Stimulated activated CD4-positive, alpha-beta T cell treated with anti-CD3 and anti-CD28 coated beads, Interleukin-1b, Interleukin-23, amount 100 ng/mL, for 4 hours (primary cell): ENCODE results near the gene FOXP1.

Experiments used
- DNase-seq, 2 donors: peaks; one replicate each; pipeline ENCODE4 v3.0.0-alpha.2; 2020; ENCODE audit warnings: low read depth in 2 of 2

FOXP1 gene

GRCh38 chr3:71429597-71429988 lies 153.9 kb downstream of the FOXP1 start:
- DNase-seq: no peak

GRCh38 chr3:71428841-71429596 lies 154.5 kb downstream of the FOXP1 start:
- DNase-seq: no peak

GRCh38 chr3:71425491-71426071 lies 157.9 kb downstream of the FOXP1 start:
- no peak for DNase-seq

GRCh38 chr3:71423151-71423906 lies 160.2 kb downstream of the FOXP1 start:
- no peak for DNase-seq

- peak in 1 of 2 donors; percentile 14 for DNase-seq
Observed at GRCh38 chr3:71421820-71422566, 161.5 kb downstream of the FOXP1 start.

- DNase-seq: no peak
Observed at GRCh38 chr3:71421475-71421819, 162.1 kb downstream of the FOXP1 start.

- DNase-seq: no peak
Observed at GRCh38 chr3:71419369-71419768, 164.2 kb downstream of the FOXP1 start.

- no peak for DNase-seq
Observed at GRCh38 chr3:71417791-71418190, 165.7 kb downstream of the FOXP1 start.

GRCh38 chr3:71416876-71417275 lies 166.7 kb downstream of the FOXP1 start:
- no peak for DNase-seq

GRCh38 chr3:71415681-71416122 lies 167.8 kb downstream of the FOXP1 start:
- DNase-seq: no peak

GRCh38 chr3:71414189-71414927 lies 169.2 kb downstream of the FOXP1 start:
- no peak for DNase-seq

- DNase-seq: no peak
Observed at GRCh38 chr3:71413572-71413971, 170.0 kb downstream of the FOXP1 start.

GRCh38 chr3:71409352-71409751 lies 174.2 kb downstream of the FOXP1 start:
- DNase-seq: no peak

GRCh38 chr3:71408903-71409302 lies 174.6 kb downstream of the FOXP1 start:
- no peak for DNase-seq

- no peak for DNase-seq
Observed at GRCh38 chr3:71407823-71408222, 175.7 kb downstream of the FOXP1 start.

GRCh38 chr3:71406972-71407810 lies 176.3 kb downstream of the FOXP1 start:
- DNase-seq: no peak

- no peak for DNase-seq
Observed at GRCh38 chr3:71402911-71403310, 180.6 kb downstream of the FOXP1 start.

- no peak for DNase-seq
Observed at GRCh38 chr3:71402280-71402679, 181.2 kb downstream of the FOXP1 start.

GRCh38 chr3:71401695-71402231 lies 181.8 kb downstream of the FOXP1 start:
- no peak for DNase-seq

- DNase-seq: no peak
Observed at GRCh38 chr3:71400986-71401451, 182.5 kb downstream of the FOXP1 start.
